Measurements from ENCODE around the gene ARID2. TPM values are rescaled to one million over a fixed set of nuclear protein-coding genes. Genes with fewer than 3 reads are reported as not detected.

ARID2 gene
- polyA plus RNA-seq, 1 donor from 2014 or later, result 20.6 TPM

- H3K4me2 ChIP-seq (ENCODE audit: low read length), result no peak overlapping the region
- H3K9me2 ChIP-seq (ENCODE audit: insufficient read depth, low read length), result no peaks in the 10 kb centered on the region
- no peak overlapping the region for H3K27ac ChIP-seq (ENCODE audit: low read length)
- H3K9me3 ChIP-seq (ENCODE audit: low read length), result no peaks in the 10 kb centered on the region
- no peak overlapping the region for H2AFZ ChIP-seq (ENCODE audit: low read depth, low read length)
- H3K4me3 ChIP-seq (ENCODE audit: low read length), result no peak overlapping the region
- no peaks in the 10 kb centered on the region for H3K79me2 ChIP-seq (replicated peaks; ENCODE audit: insufficient read depth, low read length)
- no peaks in the 10 kb centered on the region for H4K20me1 ChIP-seq (ENCODE audit: insufficient read depth)
- no peaks in the 10 kb centered on the region for H3K36me3 ChIP-seq (ENCODE audit: insufficient read depth, low read length)
- no peak overlapping the region for H3K9ac ChIP-seq (ENCODE audit: low read length)
- no peak for TF ChIP-seq RAD21 (conservative IDR thresholded peaks at IDR 0.05)
- TF ChIP-seq SMC3 (conservative IDR thresholded peaks at IDR 0.05; ENCODE audit: poor library complexity), result no peak
- no peak for TF ChIP-seq TAF1 (IDR thresholded peaks at IDR 0.05; ENCODE audit: low read depth)
- no peak for TF ChIP-seq EZH2 (IDR thresholded peaks at IDR 0.05; ENCODE audit: borderline replicate concordance, insufficient read depth, low read length, poor library complexity, severe bottlenecking)
- no peak for TF ChIP-seq CTCF (IDR thresholded peaks at IDR 0.05; ENCODE audit: poor library complexity, severe bottlenecking)
- no peak for TF ChIP-seq POLR2AphosphoS5 (IDR thresholded peaks at IDR 0.05)
- TF ChIP-seq REST (IDR thresholded peaks at IDR 0.05; ENCODE audit: borderline replicate concordance), result no peak
- TF ChIP-seq EP300 (conservative IDR thresholded peaks at IDR 0.05; ENCODE audit: poor library complexity, severe bottlenecking), result no peak
- TF ChIP-seq MXI1 (conservative IDR thresholded peaks at IDR 0.05; ENCODE audit: poor library complexity, severe bottlenecking), result no peak
- no peaks in the 10 kb centered on the region for H3K27me3 ChIP-seq (ENCODE audit: insufficient read depth, low read depth, low read length)
- no peaks in the 10 kb centered on the region for H3F3A ChIP-seq (ENCODE audit: insufficient read depth, low read length, poor library complexity, severe bottlenecking)
Measured at GRCh38 chr12:45712319-45712718, 17.2 kb upstream of the ARID2 start.

- Histone ChIP-seq H3K27me3 (ENCODE audit: insufficient read depth, low read depth, low read length) (no peaks in the 10 kb centered on the region), H4K20me1 (ENCODE audit: insufficient read depth) (no peaks in the 10 kb centered on the region), H3K36me3 (ENCODE audit: insufficient read depth, low read length) (no peaks in the 10 kb centered on the region), H3K4me3 (ENCODE audit: low read length) (no peak overlapping the region), H3K9me3 (ENCODE audit: low read length) (no peaks in the 10 kb centered on the region), H3K4me2 (ENCODE audit: low read length) (no peak overlapping the region), H3F3A (ENCODE audit: insufficient read depth, low read length, poor library complexity, severe bottlenecking) (no peaks in the 10 kb centered on the region), H3K79me2 (replicated peaks; ENCODE audit: insufficient read depth, low read length) (no peaks in the 10 kb centered on the region), H2AFZ (ENCODE audit: low read depth, low read length) (no peak overlapping the region), H3K9ac (ENCODE audit: low read length) (no peak overlapping the region), H3K27ac (ENCODE audit: low read length) (no peak overlapping the region), H3K9me2 (ENCODE audit: insufficient read depth, low read length) (no peaks in the 10 kb centered on the region)
- no peak for TF ChIP-seq POLR2AphosphoS5 (IDR thresholded peaks at IDR 0.05)
- TF ChIP-seq MXI1 (conservative IDR thresholded peaks at IDR 0.05; ENCODE audit: poor library complexity, severe bottlenecking), result no peak
- no peak for TF ChIP-seq TAF1 (IDR thresholded peaks at IDR 0.05; ENCODE audit: low read depth)
- no peak for TF ChIP-seq REST (IDR thresholded peaks at IDR 0.05; ENCODE audit: borderline replicate concordance)
- TF ChIP-seq SMC3 (conservative IDR thresholded peaks at IDR 0.05; ENCODE audit: poor library complexity), result no peak
- no peak for TF ChIP-seq EZH2 (IDR thresholded peaks at IDR 0.05; ENCODE audit: borderline replicate concordance, insufficient read depth, low read length, poor library complexity, severe bottlenecking)
- no peak for TF ChIP-seq CTCF (IDR thresholded peaks at IDR 0.05; ENCODE audit: poor library complexity, severe bottlenecking)
- TF ChIP-seq EP300 (conservative IDR thresholded peaks at IDR 0.05; ENCODE audit: poor library complexity, severe bottlenecking), result no peak
- TF ChIP-seq RAD21 (conservative IDR thresholded peaks at IDR 0.05), result no peak
Measured at GRCh38 chr12:45713078-45713477, 16.4 kb upstream of the ARID2 start.

Data from neural cell (in vitro differentiated cells).